Stimulated activated naive CD8-positive, alpha-beta T cell treated with anti-CD3 and anti-CD28 coated beads, Interleukin-15, amount 100 ng/mL, for 72 hours (primary cell): ENCODE data around the gene SPINK13.
"Not testable (repeated sequence)": the region's sequence is repeated elsewhere in the genome, so short reads cannot be mapped to it uniquely, and the experiment has no call there.

Source experiments
- ATAC-seq: fragments of 150-1000 bp; cut with Tn5 transposase; 2 replicates; pipeline ENCODE4 v1.10.0; 2021; ENCODE audit warnings: mild to moderate bottlenecking, moderate library complexity
- DNase-seq, 2 donors: peaks; one replicate each; pipeline ENCODE4 v3.0.0; 2021 to 2022
- H3K27ac Mint-ChIP-seq, 2 donors: one replicate each; pipeline ENCODE4 v1.8.0; 2022; ENCODE audit warnings: mild to moderate bottlenecking in 2 of 2, mixed read lengths in 2 of 2, moderate library complexity in 2 of 2
- H3K27me3 Mint-ChIP-seq: one replicate; pipeline ENCODE4 v1.8.0; 2022; ENCODE audit warnings: mixed read lengths
- H3K4me1 Mint-ChIP-seq: one replicate; pipeline ENCODE4 v1.8.0; 2022; ENCODE audit warnings: mild to moderate bottlenecking, mixed read lengths
- H3K4me3 Mint-ChIP-seq, 2 donors: one replicate each; pipeline ENCODE4 v1.8.0; 2022; ENCODE audit warnings: mild to moderate bottlenecking in 2 of 2, mixed read lengths in 2 of 2, moderate library complexity in 1 of 2
- H3K9me3 Mint-ChIP-seq, 2 donors: one replicate each; pipeline ENCODE4 v1.8.0; 2022; ENCODE audit warnings: mixed read lengths in 2 of 2

The SPINK13 gene

GRCh38 chr5:148268566-148268965 is at the start of gene SPINK13:
Gene SPINK13 (plus strand): TSS chr5:148268794. CDS start chr5:148270073, 1,279 bp downstream.
- ATAC-seq (no peak), DNase-seq (no peak)
- H3K27ac Mint-ChIP-seq: no peak within 1 kb of the TSS
- peaks cover 0 to 7% of the 10 kb centered on the region in 2 donors for H3K9me3 Mint-ChIP-seq
- no peaks in the 10 kb centered on the region for H3K27me3 Mint-ChIP-seq
- no peak within 1 kb of the TSS for H3K4me3 Mint-ChIP-seq
- H3K4me1 Mint-ChIP-seq: no peaks in the 10 kb centered on the region

GRCh38 chr5:148221508-148221907 is 47.1 kb upstream of the SPINK13 start:
- Mint-ChIP-seq H3K4me3 (no peak overlapping the region), H3K4me1 (no peaks in the 10 kb centered on the region), H3K27me3 (peaks cover 31% of the 10 kb centered on the region), H3K9me3 (peaks cover 0 to 5% of the 10 kb centered on the region in 2 donors), H3K27ac (no peak overlapping the region)
- no peak for DNase-seq
- no peak for ATAC-seq

- Mint-ChIP-seq H3K4me1 (no peaks in the 10 kb centered on the region), H3K27me3 (peaks cover 28% of the 10 kb centered on the region), H3K4me3 (no peak overlapping the region), H3K27ac (no peak overlapping the region), H3K9me3 (no peaks in the 10 kb centered on the region)
- no peak for DNase-seq
- ATAC-seq: no peak
These were observed 44.4 kb upstream of the SPINK13 start for GRCh38 chr5:148224117-148224742.

GRCh38 chr5:148228392-148228984 is 40.1 kb upstream of the SPINK13 start:
- no peak overlapping the region for H3K4me3 Mint-ChIP-seq
- H3K4me1 Mint-ChIP-seq: no peaks in the 10 kb centered on the region
- DNase-seq (no peak), ATAC-seq (no peak)
- H3K9me3 Mint-ChIP-seq: no peaks in the 10 kb centered on the region
- H3K27me3 Mint-ChIP-seq: peaks cover 20% of the 10 kb centered on the region
- no peak overlapping the region for H3K27ac Mint-ChIP-seq

GRCh38 chr5:148229840-148230239 is 38.8 kb upstream of the SPINK13 start:
- Mint-ChIP-seq H3K4me1 (no peaks in the 10 kb centered on the region), H3K27me3 (peaks cover 20% of the 10 kb centered on the region)

GRCh38 chr5:148230240-148230639 is 38.4 kb upstream of the SPINK13 start:
- no peak overlapping the region for H3K27ac Mint-ChIP-seq

More at GRCh38 chr5:148229840-148230239, 38.8 kb upstream of the SPINK13 start:
- Mint-ChIP-seq H3K4me3 (no peak overlapping the region), H3K27ac (peak overlapping the region in 1 of 2 donors; percentile 7), H3K9me3 (no peaks in the 10 kb centered on the region)
- ATAC-seq (no peak), DNase-seq (no peak)

GRCh38 chr5:148237785-148238417 is 30.7 kb upstream of the SPINK13 start:
- H3K27me3 Mint-ChIP-seq: peaks cover 14% of the 10 kb centered on the region
- no peaks in the 10 kb centered on the region for H3K4me1 Mint-ChIP-seq
- no peak overlapping the region for H3K4me3 Mint-ChIP-seq
- ATAC-seq: no peak
- no peaks in the 10 kb centered on the region for H3K9me3 Mint-ChIP-seq
- H3K27ac Mint-ChIP-seq: no peak overlapping the region
- no peak for DNase-seq

More at GRCh38 chr5:148230240-148230639, 38.4 kb upstream of the SPINK13 start:
- no peaks in the 10 kb centered on the region for H3K4me1 Mint-ChIP-seq
- H3K4me3 Mint-ChIP-seq: no peak overlapping the region
- no peaks in the 10 kb centered on the region for H3K9me3 Mint-ChIP-seq
- H3K27me3 Mint-ChIP-seq: peaks cover 18% of the 10 kb centered on the region
- ATAC-seq: no peak
- DNase-seq: no peak

GRCh38 chr5:148238418-148238794 is 30.2 kb upstream of the SPINK13 start, which contains the start of gene MARCOL:
Gene MARCOL (plus strand): TSS chr5:148238525. CDS start chr5:148238598, 73 bp downstream.
- Mint-ChIP-seq H3K9me3 (no peaks in the 10 kb centered on the region), H3K4me1 (no peaks in the 10 kb centered on the region), H3K4me3 (no peak within 1 kb of the TSS), H3K27ac (no peak within 1 kb of the TSS), H3K27me3 (peaks cover 14% of the 10 kb centered on the region)
- DNase-seq (no peak), ATAC-seq (no peak)

- H3K27me3 Mint-ChIP-seq: no peaks in the 10 kb centered on the region
- peaks cover 6 to 7% of the 10 kb centered on the region in 2 donors for H3K9me3 Mint-ChIP-seq
- no peak overlapping the region for H3K4me3 Mint-ChIP-seq
- H3K4me1 Mint-ChIP-seq: no peaks in the 10 kb centered on the region
- no peak overlapping the region for H3K27ac Mint-ChIP-seq
- DNase-seq (no peak), ATAC-seq (no peak)
These were observed 19.7 kb upstream of the SPINK13 start for GRCh38 chr5:148248894-148249293.

GRCh38 chr5:148255456-148255855 is 13.1 kb upstream of the SPINK13 start:
- peaks cover 14 to 35% of the 10 kb centered on the region in 2 donors for H3K9me3 Mint-ChIP-seq
- no peaks in the 10 kb centered on the region for H3K27me3 Mint-ChIP-seq
- no peak overlapping the region for H3K4me3 Mint-ChIP-seq
- H3K4me1 Mint-ChIP-seq: no peaks in the 10 kb centered on the region
- no peak overlapping the region for H3K27ac Mint-ChIP-seq
- ATAC-seq (no peak), DNase-seq (no peak)

GRCh38 chr5:148259288-148259687 is 9.3 kb upstream of the SPINK13 start:
- H3K27ac Mint-ChIP-seq: no peak overlapping the region
- no peaks in the 10 kb centered on the region for H3K4me1 Mint-ChIP-seq
- peaks cover 14 to 35% of the 10 kb centered on the region in 2 donors for H3K9me3 Mint-ChIP-seq
- no peak overlapping the region for H3K4me3 Mint-ChIP-seq
- no peak for DNase-seq
- ATAC-seq: no peak
- no peaks in the 10 kb centered on the region for H3K27me3 Mint-ChIP-seq

GRCh38 chr5:148261221-148261620 is 7.4 kb upstream of the SPINK13 start:
- no peak for ATAC-seq
- Mint-ChIP-seq H3K27me3 (no peaks in the 10 kb centered on the region), H3K27ac (no peak overlapping the region), H3K4me1 (no peaks in the 10 kb centered on the region), H3K9me3 (peaks cover 21 to 26% of the 10 kb centered on the region in 2 donors), H3K4me3 (no peak overlapping the region)
- no peak for DNase-seq

- DNase-seq: no peak
- Mint-ChIP-seq H3K4me3 (no peak overlapping the region), H3K27ac (no peak overlapping the region), H3K4me1 (no peaks in the 10 kb centered on the region), H3K9me3 (peaks cover 0 to 7% of the 10 kb centered on the region in 2 donors), H3K27me3 (no peaks in the 10 kb centered on the region)
- ATAC-seq: no peak
These were observed 632 bp upstream of the SPINK13 start for GRCh38 chr5:148267962-148268361.

- not testable (repeated sequence) for DNase-seq, H3K27ac Mint-ChIP-seq, ATAC-seq, H3K4me1 Mint-ChIP-seq, H3K4me3 Mint-ChIP-seq
- Mint-ChIP-seq H3K27me3 (peaks cover 15% of the 10 kb centered on the region), H3K9me3 (peaks cover 11 to 43% of the 10 kb centered on the region in 2 donors)
These were observed 6.5 kb downstream of the SPINK13 start for GRCh38 chr5:148275129-148275528.

GRCh38 chr5:148280893-148281292 is 12.3 kb downstream of the SPINK13 start:
- H3K27ac Mint-ChIP-seq, H3K4me1 Mint-ChIP-seq, ATAC-seq: not testable (repeated sequence)
- Mint-ChIP-seq H3K27me3 (peaks cover 18% of the 10 kb centered on the region), H3K4me3 (peak overlapping the region in 1 of 2 donors; percentile 38), H3K9me3 (peaks cover 11 to 48% of the 10 kb centered on the region in 2 donors)
- DNase-seq: peak in 1 of 2 donors; percentile 36

- H3K4me1 Mint-ChIP-seq, ATAC-seq, DNase-seq: not testable (repeated sequence)
- Mint-ChIP-seq H3K4me3 (peak overlapping the region in 1 of 2 donors; percentile 38), H3K27me3 (peaks cover 18% of the 10 kb centered on the region), H3K27ac (peak overlapping the region in 1 of 2 donors; percentile 43), H3K9me3 (peaks cover 11 to 48% of the 10 kb centered on the region in 2 donors)
These were observed 12.7 kb downstream of the SPINK13 start for GRCh38 chr5:148281336-148281735.
